Measurements from ENCODE around the gene ARHGAP31.

Gene ARHGAP31

DNA sequence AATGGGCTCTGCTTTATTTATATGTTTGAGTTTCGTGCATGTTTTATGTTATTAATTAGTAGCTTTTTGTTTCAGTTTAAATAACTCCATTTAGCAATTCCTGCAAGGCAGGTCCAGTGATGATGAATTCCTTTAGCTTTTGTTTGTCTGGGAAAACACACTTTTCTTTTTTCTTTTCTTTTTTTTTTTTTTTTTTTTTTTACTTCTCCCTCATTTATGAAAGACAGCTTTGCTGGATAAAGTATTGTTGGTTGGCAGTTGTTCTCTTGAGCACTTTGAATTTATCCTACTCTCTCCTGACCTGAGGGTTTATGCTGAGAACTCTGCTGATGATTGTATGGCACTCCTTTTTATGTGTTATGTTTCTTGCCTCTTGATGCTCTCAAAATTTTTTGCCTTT, 133.5 kb downstream of the ARHGAP31 start:
- no peaks in the 10 kb centered on the region for H3K4me1 ChIP-seq (ENCODE audit: control insufficient read depth, insufficient read depth, low read length)
- no peaks in the 10 kb centered on the region for H3K27me3 ChIP-seq (ENCODE audit: control insufficient read depth, insufficient read depth, low read length)
- H3K4me2 ChIP-seq (ENCODE audit: low read length) = no peak overlapping the region
- H3K36me3 ChIP-seq (ENCODE audit: insufficient read depth, low read length) = peaks cover 45% of the 10 kb centered on the region
- H3K9me3 ChIP-seq (replicated peaks; ENCODE audit: low read length) = peaks cover 9% of the 10 kb centered on the region
- H3K4me3 ChIP-seq (ENCODE audit: low read length) = no peak overlapping the region
- H3K9ac ChIP-seq (ENCODE audit: low read depth, low read length) = no peak overlapping the region

DNA sequence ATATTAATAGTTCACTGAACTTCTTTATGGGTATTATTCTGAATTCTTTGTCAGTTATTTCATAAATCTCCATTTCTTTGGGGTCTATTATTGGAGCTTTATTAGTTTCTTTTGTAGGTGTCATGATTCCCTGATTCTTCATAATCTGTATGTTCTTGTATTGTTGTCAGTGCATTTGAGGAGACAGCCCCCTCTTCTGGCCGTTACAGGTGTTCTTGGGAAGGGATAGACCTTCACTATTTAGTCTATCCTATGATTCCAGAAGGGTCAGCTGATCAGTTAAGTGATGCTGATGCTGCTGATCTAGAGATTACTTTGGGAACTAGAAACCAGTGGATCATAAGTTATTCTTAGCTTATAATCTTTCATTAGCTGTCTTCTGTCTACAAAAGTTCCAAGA, 134.4 kb downstream of the ARHGAP31 start:
- no peak overlapping the region for H3K9ac ChIP-seq (ENCODE audit: low read depth, low read length)
- peaks cover 9% of the 10 kb centered on the region for H3K9me3 ChIP-seq (replicated peaks; ENCODE audit: low read length)
- no peak overlapping the region for H3K4me2 ChIP-seq (ENCODE audit: low read length)
- H3K4me3 ChIP-seq (ENCODE audit: low read length) = no peak overlapping the region
- no peaks in the 10 kb centered on the region for H3K27me3 ChIP-seq (ENCODE audit: control insufficient read depth, insufficient read depth, low read length)
- H3K36me3 ChIP-seq (ENCODE audit: insufficient read depth, low read length) = peaks cover 53% of the 10 kb centered on the region
- H3K4me1 ChIP-seq (ENCODE audit: control insufficient read depth, insufficient read depth, low read length) = no peaks in the 10 kb centered on the region

- H3K36me3 ChIP-seq (ENCODE audit: insufficient read depth, low read length) = peaks cover 97% of the 10 kb centered on the region
- H3K4me1 ChIP-seq (ENCODE audit: control insufficient read depth, insufficient read depth, low read length) = no peaks in the 10 kb centered on the region
- H3K4me2 ChIP-seq (ENCODE audit: low read length) = no peak overlapping the region
- H3K9ac ChIP-seq (ENCODE audit: low read depth, low read length) = no peak overlapping the region
- no peaks in the 10 kb centered on the region for H3K9me3 ChIP-seq (replicated peaks; ENCODE audit: low read length)
- no peaks in the 10 kb centered on the region for H3K27me3 ChIP-seq (ENCODE audit: control insufficient read depth, insufficient read depth, low read length)
- no peak overlapping the region for H3K4me3 ChIP-seq (ENCODE audit: low read length)
Measured at GRCh38 chr3:119433613-119434325, 139.6 kb downstream of the ARHGAP31 start.

GRCh38 chr3:119434703-119435102, 140.5 kb downstream of the ARHGAP31 start:
- peaks cover 91% of the 10 kb centered on the region for H3K36me3 ChIP-seq (ENCODE audit: insufficient read depth, low read length)
- H3K4me2 ChIP-seq (ENCODE audit: low read length) = no peak overlapping the region
- H3K4me1 ChIP-seq (ENCODE audit: control insufficient read depth, insufficient read depth, low read length) = no peaks in the 10 kb centered on the region
- H3K4me3 ChIP-seq (ENCODE audit: low read length) = no peak overlapping the region
- H3K27me3 ChIP-seq (ENCODE audit: control insufficient read depth, insufficient read depth, low read length) = no peaks in the 10 kb centered on the region
- no peak overlapping the region for H3K9ac ChIP-seq (ENCODE audit: low read depth, low read length)
- no peaks in the 10 kb centered on the region for H3K9me3 ChIP-seq (replicated peaks; ENCODE audit: low read length)

DNA sequence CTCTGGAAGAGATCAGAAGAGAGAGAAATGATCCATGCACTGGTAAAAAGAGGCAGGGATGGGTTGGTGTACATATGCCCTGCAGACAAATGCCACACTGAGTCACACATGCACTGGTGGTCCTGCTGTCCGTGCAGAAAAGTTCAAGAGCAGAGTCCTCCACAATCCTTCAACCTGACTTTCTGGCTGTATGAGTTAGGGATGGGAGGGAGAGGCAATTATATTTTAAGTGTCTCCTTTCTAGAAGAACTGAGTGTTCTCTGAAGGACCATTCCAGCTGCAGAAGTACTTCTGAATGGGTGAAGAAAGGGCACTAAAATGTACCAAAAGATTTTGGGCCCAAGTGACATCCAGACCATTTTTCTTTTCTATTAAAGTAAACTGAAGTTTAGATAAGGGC, 142.8 kb downstream of the ARHGAP31 start:
- H3K9me3 ChIP-seq (replicated peaks; ENCODE audit: low read length) = no peaks in the 10 kb centered on the region
- no peaks in the 10 kb centered on the region for H3K27me3 ChIP-seq (ENCODE audit: control insufficient read depth, insufficient read depth, low read length)
- H3K4me1 ChIP-seq (ENCODE audit: control insufficient read depth, insufficient read depth, low read length) = no peaks in the 10 kb centered on the region
- H3K9ac ChIP-seq (ENCODE audit: low read depth, low read length) = no peak overlapping the region
- peaks cover 89% of the 10 kb centered on the region for H3K36me3 ChIP-seq (ENCODE audit: insufficient read depth, low read length)
- no peak overlapping the region for H3K4me3 ChIP-seq (ENCODE audit: low read length)
- no peak overlapping the region for H3K4me2 ChIP-seq (ENCODE audit: low read length)

DNA sequence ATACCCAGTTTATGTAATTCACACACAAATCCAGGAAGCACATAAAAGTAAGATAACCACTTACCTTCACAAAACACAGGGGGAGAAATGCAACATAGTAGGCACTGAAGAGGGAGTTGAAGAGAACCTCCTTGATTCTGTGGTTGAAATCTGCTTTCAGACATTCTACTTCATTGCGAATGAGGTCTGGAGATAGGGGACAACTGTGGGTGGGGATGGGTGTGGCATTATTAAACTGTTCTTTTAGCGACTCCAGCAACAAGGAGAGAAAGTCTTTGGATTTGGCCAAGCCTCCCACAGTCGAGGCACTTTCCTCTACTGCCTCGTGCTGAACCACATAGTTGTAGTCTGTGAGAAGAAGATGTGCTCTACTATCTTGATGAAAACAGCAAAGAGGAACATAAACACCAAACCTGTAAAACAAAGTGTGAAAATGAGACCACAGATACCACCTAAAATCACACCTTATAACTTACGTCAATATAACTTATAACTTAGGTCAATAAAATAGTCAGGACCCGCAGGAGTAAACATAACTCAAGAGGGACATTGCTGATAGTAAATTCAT, 143.6 kb downstream of the ARHGAP31 start:
- Histone ChIP-seq H3K4me3 (ENCODE audit: low read length) (no peak overlapping the region), H3K9ac (ENCODE audit: low read depth, low read length) (no peak overlapping the region), H3K36me3 (ENCODE audit: insufficient read depth, low read length) (peaks cover 89% of the 10 kb centered on the region), H3K9me3 (replicated peaks; ENCODE audit: low read length) (no peaks in the 10 kb centered on the region), H3K4me1 (ENCODE audit: control insufficient read depth, insufficient read depth, low read length) (no peaks in the 10 kb centered on the region), H3K4me2 (ENCODE audit: low read length) (no peak overlapping the region), H3K27me3 (ENCODE audit: control insufficient read depth, insufficient read depth, low read length) (no peaks in the 10 kb centered on the region)

DNA sequence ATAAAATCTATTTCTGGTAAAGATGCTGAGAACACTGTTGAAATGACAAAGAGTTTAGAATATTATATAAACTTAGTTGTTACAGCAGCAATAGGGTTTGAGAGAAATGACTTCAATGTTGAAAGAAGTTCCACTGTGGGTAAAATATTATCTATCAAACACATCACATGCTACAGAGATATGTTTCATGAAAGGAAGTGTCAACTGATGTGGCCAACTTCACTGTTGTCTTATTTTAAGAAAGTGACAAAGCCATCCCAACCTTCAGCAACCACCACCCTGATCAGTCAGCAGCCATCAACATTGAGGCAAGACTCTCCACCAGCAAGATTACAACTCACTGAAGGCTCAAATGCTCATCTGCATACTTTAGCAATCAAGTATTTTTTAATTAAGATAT, 149.0 kb downstream of the ARHGAP31 start:
- no peak overlapping the region for H3K4me3 ChIP-seq (ENCODE audit: low read length)
- H3K9me3 ChIP-seq (replicated peaks; ENCODE audit: low read length) = no peaks in the 10 kb centered on the region
- H3K27me3 ChIP-seq (ENCODE audit: control insufficient read depth, insufficient read depth, low read length) = no peaks in the 10 kb centered on the region
- peaks cover 78% of the 10 kb centered on the region for H3K36me3 ChIP-seq (ENCODE audit: insufficient read depth, low read length)
- no peaks in the 10 kb centered on the region for H3K4me1 ChIP-seq (ENCODE audit: control insufficient read depth, insufficient read depth, low read length)
- H3K4me2 ChIP-seq (ENCODE audit: low read length) = no peak overlapping the region
- H3K9ac ChIP-seq (ENCODE audit: low read depth, low read length) = no peak overlapping the region

DNA sequence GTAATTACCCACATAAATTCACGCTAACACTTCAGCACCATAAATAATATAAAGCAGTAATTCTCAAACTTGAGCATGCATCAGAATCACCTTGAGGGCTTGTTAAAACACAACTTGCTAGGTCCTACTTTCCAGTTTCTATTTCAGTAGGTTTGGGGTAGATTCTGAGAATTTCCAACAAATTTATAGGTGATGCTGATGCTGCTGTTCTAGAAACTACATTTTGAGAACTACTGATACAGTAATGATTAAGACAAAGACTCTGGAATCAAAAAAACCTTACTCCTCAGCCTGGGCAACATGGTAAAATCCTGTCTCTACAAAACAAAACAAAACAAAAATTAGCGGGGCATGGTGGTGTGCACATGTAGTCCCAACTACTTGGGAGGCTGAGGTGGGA, 150.4 kb downstream of the ARHGAP31 start:
- Histone ChIP-seq H3K9me3 (replicated peaks; ENCODE audit: low read length) (no peaks in the 10 kb centered on the region), H3K9ac (ENCODE audit: low read depth, low read length) (no peak overlapping the region), H3K4me3 (ENCODE audit: low read length) (no peak overlapping the region), H3K36me3 (ENCODE audit: insufficient read depth, low read length) (peaks cover 83% of the 10 kb centered on the region), H3K4me1 (ENCODE audit: control insufficient read depth, insufficient read depth, low read length) (no peaks in the 10 kb centered on the region), H3K4me2 (ENCODE audit: low read length) (no peak overlapping the region), H3K27me3 (ENCODE audit: control insufficient read depth, insufficient read depth, low read length) (no peaks in the 10 kb centered on the region)

GRCh38 chr3:119453822-119454221, 159.6 kb downstream of the ARHGAP31 start:
- H3K9me3 ChIP-seq (replicated peaks; ENCODE audit: low read length) = no peaks in the 10 kb centered on the region
- no peak overlapping the region for H3K4me3 ChIP-seq (ENCODE audit: low read length)
- H3K4me2 ChIP-seq (ENCODE audit: low read length) = no peak overlapping the region
- no peak overlapping the region for H3K9ac ChIP-seq (ENCODE audit: low read depth, low read length)
- H3K4me1 ChIP-seq (ENCODE audit: control insufficient read depth, insufficient read depth, low read length) = no peaks in the 10 kb centered on the region
- peaks cover 89% of the 10 kb centered on the region for H3K36me3 ChIP-seq (ENCODE audit: insufficient read depth, low read length)
- no peaks in the 10 kb centered on the region for H3K27me3 ChIP-seq (ENCODE audit: control insufficient read depth, insufficient read depth, low read length)

GRCh38 chr3:119456469-119456868, 162.3 kb downstream of the ARHGAP31 start:
- Histone ChIP-seq H3K4me3 (ENCODE audit: low read length) (no peak overlapping the region), H3K4me2 (ENCODE audit: low read length) (no peak overlapping the region), H3K36me3 (ENCODE audit: insufficient read depth, low read length) (peaks cover 90% of the 10 kb centered on the region), H3K27me3 (ENCODE audit: control insufficient read depth, insufficient read depth, low read length) (no peaks in the 10 kb centered on the region), H3K9me3 (replicated peaks; ENCODE audit: low read length) (no peaks in the 10 kb centered on the region), H3K4me1 (ENCODE audit: control insufficient read depth, insufficient read depth, low read length) (peaks cover 12% of the 10 kb centered on the region), H3K9ac (ENCODE audit: low read depth, low read length) (no peak overlapping the region)

DNA sequence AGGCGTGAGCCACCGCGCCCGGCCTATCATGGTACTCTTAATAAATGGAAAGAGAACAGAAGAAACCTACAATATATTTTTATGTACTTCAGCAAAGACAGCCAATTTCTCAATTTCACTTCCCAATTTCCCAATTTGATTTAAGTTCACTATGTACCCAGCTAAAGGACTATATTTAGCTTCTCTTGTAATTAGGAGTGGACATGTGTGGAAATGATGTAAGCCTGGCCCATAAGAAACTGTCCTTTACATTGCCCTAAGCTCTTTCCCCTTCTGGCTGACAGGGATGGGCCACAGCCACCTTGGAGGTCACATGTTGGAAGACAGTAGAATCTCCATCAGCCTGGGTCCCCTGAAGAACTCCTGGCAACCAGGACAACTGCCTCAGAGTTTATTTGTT, 163.1 kb downstream of the ARHGAP31 start:
- Histone ChIP-seq H3K9ac (ENCODE audit: low read depth, low read length) (no peak overlapping the region), H3K4me1 (ENCODE audit: control insufficient read depth, insufficient read depth, low read length) (peaks cover 20% of the 10 kb centered on the region), H3K9me3 (replicated peaks; ENCODE audit: low read length) (no peaks in the 10 kb centered on the region), H3K4me3 (ENCODE audit: low read length) (no peak overlapping the region), H3K4me2 (ENCODE audit: low read length) (no peak overlapping the region), H3K36me3 (ENCODE audit: insufficient read depth, low read length) (peaks cover 91% of the 10 kb centered on the region), H3K27me3 (ENCODE audit: control insufficient read depth, insufficient read depth, low read length) (no peaks in the 10 kb centered on the region)
